K562 (cell line): ENCODE results near the gene MMP15. TPM values are rescaled to one million over a fixed set of nuclear protein-coding genes. Genes with fewer than 3 reads are reported as not detected.

Experiments used
- ATF7 ChIP-seq: fragments of 450-650 bp; IDR thresholded peaks from 2 replicates; pipeline ENCODE4 v1.7.1; 2014; ENCODE audit warnings: mild to moderate bottlenecking, moderate library complexity
- CLOCK ChIP-seq: fragments of 250-450 bp; sonication (Bioruptor Pico); IDR thresholded peaks from 2 replicates; pipeline ENCODE4 v1.4.0; 2020; ENCODE audit warnings: mild to moderate bottlenecking, moderate library complexity, borderline replicate concordance
- GTF3C2 ChIP-seq: IDR thresholded peaks from 3 replicates; pipeline ENCODE4 v1.6.1; 2011; ENCODE audit warnings: borderline replicate concordance, mild to moderate bottlenecking, moderate library complexity; ENCODE audit not compliant: insufficient read length; ENCODE audit errors: extremely low read depth
- MCM3 ChIP-seq: fragments of 450-650 bp; IDR thresholded peaks from 2 replicates; pipeline ENCODE4 v1.6.1; 2016
- PBX2 ChIP-seq, 2 experiments: IDR thresholded peaks in 1 of 2; conservative IDR thresholded peaks in 1 of 2; 2 replicates each; pipeline ENCODE4 v1.6.1; 2016; ENCODE audit warnings: low read depth in 2 of 2, mild to moderate bottlenecking in 1 of 2, missing compliant biosample characterization in 1 of 2, missing genetic modification characterization in 1 of 2, moderate library complexity in 1 of 2
- RAD51 ChIP-seq: fragments of 450-650 bp; IDR thresholded peaks from 2 replicates; pipeline ENCODE4 v1.7.1; 2016; ENCODE audit warnings: low read depth, mild to moderate bottlenecking, borderline replicate concordance
- RHOXF2B ChIP-seq: fragments of 250-450 bp; sonication (Bioruptor Pico); conservative IDR thresholded peaks from 2 replicates; pipeline ENCODE4 v1.5.1; 2021
- SPI1 ChIP-seq: IDR thresholded peaks from 2 replicates; pipeline ENCODE4 v1.6.1; 2011; ENCODE audit warnings: low read depth, low read length, control low read depth, borderline replicate concordance
- ZBTB7A ChIP-seq: IDR thresholded peaks from 2 replicates; pipeline ENCODE4 v1.6.1; 2011; ENCODE audit warnings: low read depth, mild to moderate bottlenecking, low read length, moderate library complexity, borderline replicate concordance; ENCODE audit not compliant: control insufficient read depth
- ZNF449 ChIP-seq: fragments of 250-450 bp; sonication (Bioruptor Pico); IDR thresholded peaks from 2 replicates; pipeline ENCODE4 v1.8.0; 2022; ENCODE audit warnings: moderate library complexity, mild to moderate bottlenecking, inconsistent platforms
- ZNF561 ChIP-seq: fragments of 450-650 bp; formaldehyde crosslinking; conservative IDR thresholded peaks from 2 replicates; pipeline ENCODE4 v1.4.0; 2020; ENCODE audit warnings: mild to moderate bottlenecking, moderate library complexity
- ZNF639 ChIP-seq, 2 experiments: fragments of 200-800 bp in 1 of 2; sonication (Bioruptor generic) in 1 of 2; sonication (generic) in 1 of 2; formaldehyde crosslinking in 1 of 2; IDR thresholded peaks in 1 of 2; conservative IDR thresholded peaks in 1 of 2; 2 replicates each; pipeline versions ENCODE4 v1.5.0 to v1.6.1; 2016 to 2020; ENCODE audit warnings: missing compliant biosample characterization in 1 of 2, missing genetic modification characterization in 1 of 2, missing genetic modification reagents in 1 of 2
- polyA plus RNA-seq, 8 experiments: library from polyadenylated mRNA; depleted of rRNA in 4 of 8; stranded (reverse) in 5 of 8; unstranded in 3 of 8; fragments of >200 nt; fragmentation: Nextera tagmentation in 2 of 8; fragmentation: Illumina TruSeq in 1 of 8; extraction: Ambion mirVana in 2 of 8; extraction: Trizol in 1 of 8; gene quantifications; 2 replicates each; pipeline versions ENCODE4 v1.2.1 to v1.2.3, GENCODE V29; 2011 to 2014; ENCODE audit warnings: inconsistent platforms in 1 of 8, missing spikeins in 1 of 8
- total RNA-seq, 7 experiments: library from RNA; depleted of rRNA in 6 of 7; stranded (reverse); fragments of >200 nt in 6 of 7; fragmentation: Illumina TruSeq in 2 of 7; extraction: Trizol in 2 of 7; gene quantifications; 2 replicates each; pipeline versions ENCODE4 v1.2.1 to v1.2.3, GENCODE V29; 2011 to 2021; ENCODE audit warnings: low replicate concordance in 1 of 7

MMP15 gene
- total and polyA plus RNA-seq, 9 of the 15 experiments (the other 6 are each of a cell fraction or from before 2014, with no cell fraction given): 0.01 to 20.4 (median 5.5) TPM

- no peak for TF ChIP-seq ZNF449 (CRISPR knock-in tag)
- TF ChIP-seq ATF7: 0 out of 2 replicates have a peak, but pooled peaks have one; percentile 27
- no peak; the same call in 1 of the 2 replicates for TF ChIP-seq SPI1
- no peak for TF ChIP-seq PBX2 (CRISPR knock-in tag; IDR thresholded peaks at IDR 0.05; ENCODE audit: low read depth)
- TF ChIP-seq PBX2 (tag; conservative IDR thresholded peaks at IDR 0.05; ENCODE audit: low read depth): no peak
- TF ChIP-seq RHOXF2B: no peak
- no peak for TF ChIP-seq ZNF561 (CRISPR knock-in tag)
- TF ChIP-seq CLOCK: no peak
- no peak for TF ChIP-seq MCM3
- TF ChIP-seq RAD51: peak; percentile 17; the same call in 1 of the 2 replicates
- peak in 1 of 2 experiments; percentile 78; a peak in 2 of 4 replicates for TF ChIP-seq ZNF639 (CRISPR knock-in tag; conservative IDR thresholded peaks at IDR 0.05 in 1 of 2, IDR thresholded peaks at IDR 0.05 in 1 of 2)
- TF ChIP-seq ZBTB7A: peak; percentile 94
- no peak for TF ChIP-seq GTF3C2
These were observed 24.6 kb upstream of the MMP15 start, which contains the start of gene USB1 (continued) for GRCh38 chr16:58000706-58001676.
